Neural progenitor cell (in vitro differentiated cells): ENCODE results near the gene BFSP2. TPM values are rescaled to one million over a fixed set of nuclear protein-coding genes. Genes with fewer than 3 reads are reported as not detected.

Experiments
- DNase-seq: peaks from one replicate; pipeline ENCODE4 v3.0.0-alpha.2; 2016; ENCODE audit warnings: low spot score
- H2AFZ ChIP-seq: fragments of 200-600 bp; sonication (generic); replicated peaks from 2 replicates; pipeline ENCODE4 v1.6.1; 2016; ENCODE audit warnings: antibody characterized with exemption
- H3F3A ChIP-seq: fragments of 200-600 bp; sonication (generic); 2 replicates; pipeline ENCODE4 v1.6.1; 2016; ENCODE audit warnings: antibody characterized with exemption, low read depth
- H3K27ac ChIP-seq: fragments of 200-600 bp; sonication (generic); 2 replicates; pipeline ENCODE4 v1.5.1; 2016; ENCODE audit warnings: mild to moderate bottlenecking
- H3K27me3 ChIP-seq: fragments of 200-600 bp; sonication (generic); 2 replicates; pipeline ENCODE4 v1.6.1; 2016; ENCODE audit warnings: mild to moderate bottlenecking, moderate library complexity
- H3K36me3 ChIP-seq: fragments of 200-600 bp; sonication (generic); 2 replicates; pipeline ENCODE4 v1.5.1; 2016
- H3K4me1 ChIP-seq: fragments of 200-600 bp; sonication (generic); 2 replicates; pipeline ENCODE4 v1.6.1; 2016; ENCODE audit warnings: mixed run types
- H3K4me2 ChIP-seq: fragments of 200-600 bp; sonication (generic); 2 replicates; pipeline ENCODE4 v1.6.1; 2016
- H3K4me3 ChIP-seq: fragments of 200-600 bp; sonication (generic); 2 replicates; pipeline ENCODE4 v1.5.1; 2016
- H3K79me2 ChIP-seq: fragments of 200-600 bp; sonication (generic); 2 replicates; pipeline ENCODE4 v1.6.1; 2016; ENCODE audit warnings: low read depth
- H3K9ac ChIP-seq: fragments of 200-600 bp; sonication (generic); 2 replicates; pipeline ENCODE4 v1.6.1; 2016
- H3K9me3 ChIP-seq: fragments of 200-600 bp; sonication (generic); 2 replicates; pipeline ENCODE4 v1.5.1; 2016; ENCODE audit warnings: low read depth
- H4K20me1 ChIP-seq: fragments of 200-600 bp; sonication (generic); 2 replicates; pipeline ENCODE4 v1.6.1; 2016; ENCODE audit warnings: low read depth
- H3K27ac Mint-ChIP-seq: 3 replicates; pipeline ENCODE4 v1.8.0; 2021; ENCODE audit warnings: mixed read lengths
- H3K27me3 Mint-ChIP-seq: 2 replicates; pipeline ENCODE4 v1.8.0; 2022; ENCODE audit warnings: low read depth, mild to moderate bottlenecking, inconsistent platforms, moderate library complexity, mixed read lengths; ENCODE audit not compliant: insufficient read depth
- H3K36me3 Mint-ChIP-seq: 3 replicates; pipeline ENCODE4 v1.8.0; 2021; ENCODE audit warnings: mixed read lengths
- H3K4me1 Mint-ChIP-seq: 3 replicates; pipeline ENCODE4 v1.8.0; 2021; ENCODE audit warnings: mixed read lengths
- H3K4me3 Mint-ChIP-seq: 3 replicates; pipeline ENCODE4 v1.8.0; 2021; ENCODE audit warnings: mild to moderate bottlenecking, moderate library complexity, mixed read lengths
- H3K9me3 Mint-ChIP-seq: 3 replicates; pipeline ENCODE4 v1.8.0; 2020; ENCODE audit warnings: mixed read lengths
- EZH2 ChIP-seq: fragments of 200-600 bp; sonication (generic); IDR thresholded peaks from 2 replicates; pipeline ENCODE4 v1.6.1; 2017; ENCODE audit warnings: antibody characterized with exemption, mild to moderate bottlenecking, moderate library complexity
- EZH2phosphoT487 ChIP-seq: fragments of 200-600 bp; sonication (generic); IDR thresholded peaks from 2 replicates; pipeline ENCODE4 v1.6.1; 2017; ENCODE audit warnings: antibody characterized with exemption
- total RNA-seq: library from RNA; depleted of rRNA; stranded (reverse); fragments of >200 nt; gene quantifications from 2 replicates; pipeline ENCODE4 v1.2.3, GENCODE V29; 2015; ENCODE audit warnings: low replicate concordance
- TF ChIP-seq, protein P1 (sequence below): fragments of 200-600 bp; sonication (generic); IDR thresholded peaks from 2 replicates; pipeline ENCODE4 v1.5.1; 2017; ENCODE audit warnings: antibody characterized with exemption, mild to moderate bottlenecking

BFSP2 gene
- total RNA-seq, 1 donor from 2014 or later = not detected

DNA sequence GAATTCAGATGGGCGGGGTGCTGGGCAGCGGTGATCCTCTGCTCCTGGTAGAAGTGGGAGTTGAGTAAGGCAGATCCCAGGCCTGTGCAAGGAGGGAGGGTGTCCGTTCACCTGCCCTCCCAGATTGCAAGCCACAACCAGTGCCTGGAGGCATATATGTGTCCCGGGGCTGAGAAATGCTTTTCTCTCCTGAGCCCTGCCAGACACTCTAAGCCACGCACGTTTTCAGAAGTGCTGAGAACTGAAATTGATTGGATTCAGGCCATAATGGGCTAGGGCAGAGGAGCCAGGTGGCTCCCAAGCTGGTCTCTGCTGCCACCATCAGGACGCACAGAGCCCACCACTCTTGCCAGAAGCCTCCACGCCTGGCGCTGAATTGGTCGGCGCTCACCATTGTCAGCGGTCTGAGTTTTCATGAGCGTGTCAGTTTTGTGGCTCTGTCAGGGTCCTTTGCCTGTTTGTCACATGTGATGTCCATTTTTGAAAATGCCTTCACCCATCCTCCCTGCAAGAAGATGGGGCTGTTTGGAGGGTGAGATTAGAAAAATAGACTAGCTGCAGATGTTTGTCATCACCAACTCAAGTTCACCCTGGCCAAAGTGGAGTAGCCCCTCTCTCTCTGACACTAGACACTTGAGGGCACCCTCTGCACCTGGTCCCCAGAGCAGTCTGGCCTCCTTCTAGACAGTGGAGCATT is 15.4 kb upstream of the BFSP2 start:
- no peak for TF ChIP-seq EZH2phosphoT487
- TF ChIP-seq, protein P1, sequence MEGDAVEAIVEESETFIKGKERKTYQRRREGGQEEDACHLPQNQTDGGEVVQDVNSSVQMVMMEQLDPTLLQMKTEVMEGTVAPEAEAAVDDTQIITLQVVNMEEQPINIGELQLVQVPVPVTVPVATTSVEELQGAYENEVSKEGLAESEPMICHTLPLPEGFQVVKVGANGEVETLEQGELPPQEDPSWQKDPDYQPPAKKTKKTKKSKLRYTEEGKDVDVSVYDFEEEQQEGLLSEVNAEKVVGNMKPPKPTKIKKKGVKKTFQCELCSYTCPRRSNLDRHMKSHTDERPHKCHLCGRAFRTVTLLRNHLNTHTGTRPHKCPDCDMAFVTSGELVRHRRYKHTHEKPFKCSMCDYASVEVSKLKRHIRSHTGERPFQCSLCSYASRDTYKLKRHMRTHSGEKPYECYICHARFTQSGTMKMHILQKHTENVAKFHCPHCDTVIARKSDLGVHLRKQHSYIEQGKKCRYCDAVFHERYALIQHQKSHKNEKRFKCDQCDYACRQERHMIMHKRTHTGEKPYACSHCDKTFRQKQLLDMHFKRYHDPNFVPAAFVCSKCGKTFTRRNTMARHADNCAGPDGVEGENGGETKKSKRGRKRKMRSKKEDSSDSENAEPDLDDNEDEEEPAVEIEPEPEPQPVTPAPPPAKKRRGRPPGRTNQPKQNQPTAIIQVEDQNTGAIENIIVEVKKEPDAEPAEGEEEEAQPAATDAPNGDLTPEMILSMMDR = peak; percentile 94
- no peaks in the 10 kb centered on the region for H3K27me3 ChIP-seq
- no peaks in the 10 kb centered on the region for H3K9me3 Mint-ChIP-seq
- H3K4me1 ChIP-seq = peaks cover 8% of the 10 kb centered on the region
- H3K27ac ChIP-seq = no peak overlapping the region
- peak; percentile 88 for DNase-seq
- H3K4me3 ChIP-seq = no peak overlapping the region
- H3K36me3 Mint-ChIP-seq = peaks cover 5% of the 10 kb centered on the region
- H2AFZ ChIP-seq = peak overlapping the region; percentile 31
- H3K27ac Mint-ChIP-seq = no peak overlapping the region
- no peaks in the 10 kb centered on the region for H3K79me2 ChIP-seq
- no peaks in the 10 kb centered on the region for H3K9me3 ChIP-seq
- H3K36me3 ChIP-seq = no peaks in the 10 kb centered on the region
- peaks cover 10% of the 10 kb centered on the region for H3K4me1 Mint-ChIP-seq
- H4K20me1 ChIP-seq = no peaks in the 10 kb centered on the region
- H3K4me3 Mint-ChIP-seq = no peak overlapping the region
- H3K4me2 ChIP-seq = peak overlapping the region; percentile 19
- H3K27me3 Mint-ChIP-seq = peaks cover 8% of the 10 kb centered on the region
- no peak overlapping the region for H3K9ac ChIP-seq
- H3F3A ChIP-seq = no peaks in the 10 kb centered on the region

DNA sequence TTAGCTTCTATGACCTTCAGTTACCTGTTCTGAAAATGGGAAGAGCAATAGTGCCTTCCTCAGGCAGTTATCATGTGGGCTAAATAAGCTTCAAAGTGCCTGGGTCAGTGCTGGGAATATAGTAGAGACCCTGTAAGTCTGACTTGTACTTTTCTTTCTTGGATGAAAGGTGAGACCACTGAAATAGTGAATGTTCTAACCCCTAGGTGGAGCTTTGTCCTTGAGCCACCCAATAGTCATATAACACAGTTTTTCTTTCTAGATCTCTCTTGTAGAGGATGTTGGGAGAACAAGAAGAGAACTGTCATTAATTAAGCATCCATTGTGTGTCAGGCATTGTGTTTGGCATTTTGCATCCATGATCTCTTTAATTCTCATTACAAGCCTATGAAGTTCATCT is 13.0 kb upstream of the BFSP2 start:
- Mint-ChIP-seq H3K27me3 (peaks cover 8% of the 10 kb centered on the region), H3K36me3 (peaks cover 3% of the 10 kb centered on the region), H3K4me3 (no peak overlapping the region), H3K4me1 (peaks cover 10% of the 10 kb centered on the region), H3K9me3 (no peaks in the 10 kb centered on the region), H3K27ac (no peak overlapping the region)
- Histone ChIP-seq H3K4me1 (peaks cover 15% of the 10 kb centered on the region), H4K20me1 (no peaks in the 10 kb centered on the region), H3F3A (no peaks in the 10 kb centered on the region), H3K36me3 (no peaks in the 10 kb centered on the region), H3K27ac (no peak overlapping the region), H2AFZ (no peak overlapping the region), H3K9ac (no peak overlapping the region), H3K9me3 (no peaks in the 10 kb centered on the region), H3K4me3 (no peak overlapping the region), H3K79me2 (no peaks in the 10 kb centered on the region), H3K27me3 (no peaks in the 10 kb centered on the region), H3K4me2 (no peak overlapping the region)
- TF ChIP-seq, protein P1 = no peak
- TF ChIP-seq EZH2phosphoT487 (no peak), EZH2 (no peak)
- DNase-seq = no peak

DNA sequence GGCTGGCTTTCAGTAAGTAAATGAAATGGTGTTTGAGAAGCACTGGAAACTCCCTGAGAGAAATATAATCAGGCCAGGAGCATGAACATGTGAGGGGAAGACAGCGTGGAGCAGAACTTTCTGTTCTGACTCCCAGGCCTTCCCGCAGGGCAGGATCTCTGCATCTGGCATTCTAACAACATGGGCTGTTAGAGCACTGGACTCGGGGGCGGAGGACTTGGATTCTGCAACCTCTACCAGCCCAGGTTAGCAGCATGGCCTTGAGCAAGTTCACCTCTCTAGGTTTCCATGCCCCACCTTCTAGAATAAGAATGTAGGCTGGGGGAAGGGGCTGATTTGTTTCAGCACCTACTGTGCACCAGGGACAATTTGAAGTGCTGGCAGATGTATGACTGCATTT is 12.5 kb upstream of the BFSP2 start:
- no peak overlapping the region for H3K27ac Mint-ChIP-seq
- peaks cover 11% of the 10 kb centered on the region for H3K4me1 Mint-ChIP-seq
- no peak for DNase-seq
- Histone ChIP-seq H3K79me2 (no peaks in the 10 kb centered on the region), H3K4me3 (no peak overlapping the region), H3K27ac (no peak overlapping the region), H3K4me2 (no peak overlapping the region), H3K9me3 (no peaks in the 10 kb centered on the region), H3K27me3 (no peaks in the 10 kb centered on the region), H4K20me1 (no peaks in the 10 kb centered on the region), H3K9ac (no peak overlapping the region), H3K4me1 (peaks cover 15% of the 10 kb centered on the region), H3K36me3 (no peaks in the 10 kb centered on the region), H2AFZ (no peak overlapping the region), H3F3A (no peaks in the 10 kb centered on the region)
- TF ChIP-seq EZH2 (no peak), EZH2phosphoT487 (no peak)
- TF ChIP-seq, protein P1 = no peak
- peaks cover under 1% of the 10 kb centered on the region for H3K36me3 Mint-ChIP-seq
- no peak overlapping the region for H3K4me3 Mint-ChIP-seq
- peaks cover 8% of the 10 kb centered on the region for H3K27me3 Mint-ChIP-seq
- no peaks in the 10 kb centered on the region for H3K9me3 Mint-ChIP-seq
